Kidney tubule cell (primary cell): ENCODE measurements around the gene AKR1C3.
"Not testable (repeated sequence)": the region's sequence is repeated elsewhere in the genome, so short reads cannot be mapped to it uniquely, and the experiment has no call there.

ENCODE experiments used
- DNase-seq: peaks from one replicate; pipeline ENCODE4 v3.0.0-alpha.2; 2018; ENCODE audit warnings: low spot score

The AKR1C3 gene

GRCh38 chr10:5094265-5095205, at the start of gene AKR1C3:
TSS of gene AKR1C3 (plus strand) at chr10:5094414. CDS start at chr10:5094445, 31 bp downstream.
- peak; percentile 77 for DNase-seq

- DNase-seq, result no peak
Measured at GRCh38 chr10:5045095-5045494, 49.1 kb upstream of the AKR1C3 start.

- no peak for DNase-seq
Measured at GRCh38 chr10:5046410-5046809, 47.8 kb upstream of the AKR1C3 start.

GRCh38 chr10:5047055-5047454, 47.2 kb upstream of the AKR1C3 start:
- DNase-seq, result peak; percentile 59

GRCh38 chr10:5047912-5048628, 46.1 kb upstream of the AKR1C3 start:
- DNase-seq, result peak; percentile 33

GRCh38 chr10:5052951-5053500, 41.2 kb upstream of the AKR1C3 start:
- DNase-seq, result not testable (repeated sequence)

- DNase-seq, result not testable (repeated sequence)
Measured at GRCh38 chr10:5054831-5055230, 39.4 kb upstream of the AKR1C3 start.

GRCh38 chr10:5059267-5059666, 34.9 kb upstream of the AKR1C3 start:
- DNase-seq, result not testable (repeated sequence)

GRCh38 chr10:5060791-5061190, 33.4 kb upstream of the AKR1C3 start:
- DNase-seq, result not testable (repeated sequence)

GRCh38 chr10:5064656-5065055, 29.6 kb upstream of the AKR1C3 start:
- DNase-seq, result no peak

- no peak for DNase-seq
Measured at GRCh38 chr10:5068274-5068984, 25.8 kb upstream of the AKR1C3 start.

- DNase-seq, result peak; percentile 52
Measured at GRCh38 chr10:5070648-5071410, 23.4 kb upstream of the AKR1C3 start.

- peak; percentile 98 for DNase-seq
Measured at GRCh38 chr10:5071411-5072198, 22.6 kb upstream of the AKR1C3 start.

GRCh38 chr10:5073659-5074058, 20.6 kb upstream of the AKR1C3 start:
- DNase-seq, result no peak

- peak; percentile 55 for DNase-seq
Measured at GRCh38 chr10:5076615-5077014, 17.6 kb upstream of the AKR1C3 start.

GRCh38 chr10:5078547-5079180, 15.6 kb upstream of the AKR1C3 start:
- DNase-seq, result peak; percentile 44

GRCh38 chr10:5079306-5079830, 14.8 kb upstream of the AKR1C3 start:
- no peak for DNase-seq

GRCh38 chr10:5079836-5080235, 14.4 kb upstream of the AKR1C3 start:
- DNase-seq, result no peak

- no peak for DNase-seq
Measured at GRCh38 chr10:5081091-5081490, 13.1 kb upstream of the AKR1C3 start.
